Neural cell (in vitro differentiated cells): ENCODE results near the gene SLC16A8. TPM values are rescaled to one million over a fixed set of nuclear protein-coding genes. Genes with fewer than 3 reads are reported as not detected.

ENCODE experiments used
- H2AFZ ChIP-seq: fragments of 200-600, 300-800 bp; sonication (generic), shearing (Covaris generic); 2 replicates; pipeline ENCODE4 v1.6.0; 2014; ENCODE audit warnings: low read depth, mild to moderate bottlenecking, antibody characterized with exemption, low read length, moderate library complexity
- H3F3A ChIP-seq: fragments of 200-600 bp; shearing (Covaris generic); 2 replicates; pipeline ENCODE4 v1.6.1; 2016; ENCODE audit warnings: mild to moderate bottlenecking, moderate library complexity, mixed read lengths, antibody characterized with exemption, low read length; ENCODE audit not compliant: insufficient read depth, poor library complexity, severe bottlenecking
- H3K27ac ChIP-seq: fragments of 200-600, 300-800 bp; sonication (generic), shearing (Covaris generic); 2 replicates; pipeline ENCODE4 v1.5.1; 2014; ENCODE audit warnings: mild to moderate bottlenecking, low read length, moderate library complexity
- H3K27me3 ChIP-seq: fragments of 300-800, 200-600 bp; sonication (generic), shearing (Covaris generic); 2 replicates; pipeline ENCODE4 v1.6.0; 2014; ENCODE audit warnings: mild to moderate bottlenecking, low read depth, low read length, moderate library complexity; ENCODE audit not compliant: insufficient read depth
- H3K36me3 ChIP-seq: fragments of 300-800, 200-600 bp; sonication (generic), shearing (Covaris generic); 2 replicates; pipeline ENCODE4 v1.5.1; 2014; ENCODE audit warnings: mild to moderate bottlenecking, antibody characterized with exemption, low read length, moderate library complexity; ENCODE audit not compliant: insufficient read depth
- H3K4me2 ChIP-seq: fragments of 300-800, 200-600 bp; sonication (generic), shearing (Covaris generic); 2 replicates; pipeline ENCODE4 v1.6.0; 2014; ENCODE audit warnings: mild to moderate bottlenecking, low read length
- H3K4me3 ChIP-seq: fragments of 300-800, 200-600 bp; sonication (generic), shearing (Covaris generic); 2 replicates; pipeline ENCODE4 v1.5.1; 2014; ENCODE audit warnings: mild to moderate bottlenecking, low read length, moderate library complexity
- H3K79me2 ChIP-seq: fragments of 200-600 bp; shearing (Covaris generic); replicated peaks from 2 replicates; pipeline ENCODE4 v1.6.0; 2014; ENCODE audit warnings: mild to moderate bottlenecking, low read length, moderate library complexity; ENCODE audit not compliant: insufficient read depth
- H3K9ac ChIP-seq: fragments of 300-800, 200-600 bp; sonication (generic), shearing (Covaris generic); 2 replicates; pipeline ENCODE4 v1.6.1; 2016; ENCODE audit warnings: mild to moderate bottlenecking, low read length, mixed read lengths
- H3K9me2 ChIP-seq: fragments of 200-600 bp; shearing (Covaris generic); 2 replicates; pipeline ENCODE4 v1.6.1; 2016; ENCODE audit warnings: mild to moderate bottlenecking, low read length, mixed read lengths; ENCODE audit not compliant: insufficient read depth
- H3K9me3 ChIP-seq: fragments of 200-600, 300-800 bp; sonication (generic), shearing (Covaris generic); 2 replicates; pipeline ENCODE4 v1.6.1; 2016; ENCODE audit warnings: mild to moderate bottlenecking, mixed run types, low read length, moderate library complexity, mixed read lengths
- H4K20me1 ChIP-seq: fragments of 200-600 bp; shearing (Covaris generic); 2 replicates; pipeline ENCODE4 v1.6.1; 2016; ENCODE audit warnings: mild to moderate bottlenecking, mixed run types; ENCODE audit not compliant: insufficient read depth
- CTCF ChIP-seq: fragments of 450-650 bp; IDR thresholded peaks from 2 replicates; pipeline ENCODE4 v1.5.1; 2014; ENCODE audit warnings: antibody characterized with exemption, mild to moderate bottlenecking, moderate library complexity; ENCODE audit not compliant: poor library complexity, severe bottlenecking
- EP300 ChIP-seq: fragments of 450-650 bp; conservative IDR thresholded peaks from 2 replicates; pipeline ENCODE4 v1.6.1; 2014; ENCODE audit warnings: antibody characterized with exemption, mild to moderate bottlenecking, moderate library complexity; ENCODE audit not compliant: poor library complexity, severe bottlenecking
- EZH2 ChIP-seq: fragments of 200-600, 300-800 bp; shearing (Covaris generic), sonication (generic); IDR thresholded peaks from 2 replicates; pipeline ENCODE4 v1.6.1; 2014; ENCODE audit warnings: antibody characterized with exemption, low read length, borderline replicate concordance, mild to moderate bottlenecking; ENCODE audit not compliant: insufficient read depth, poor library complexity, severe bottlenecking
- MXI1 ChIP-seq: fragments of 450-650 bp; conservative IDR thresholded peaks from 2 replicates; pipeline ENCODE4 v1.6.1; 2014; ENCODE audit warnings: antibody characterized with exemption, mild to moderate bottlenecking; ENCODE audit not compliant: poor library complexity, severe bottlenecking
- POLR2AphosphoS5 ChIP-seq: IDR thresholded peaks from 2 replicates; pipeline ENCODE4 v1.6.1; 2012
- RAD21 ChIP-seq: fragments of 450-650 bp; conservative IDR thresholded peaks from 2 replicates; pipeline ENCODE4 v1.6.1; 2014; ENCODE audit warnings: antibody characterized with exemption, mild to moderate bottlenecking, moderate library complexity
- REST ChIP-seq: IDR thresholded peaks from 2 replicates; pipeline ENCODE4 v1.6.1; 2012; ENCODE audit warnings: borderline replicate concordance
- SMC3 ChIP-seq: fragments of 450-650 bp; conservative IDR thresholded peaks from 2 replicates; pipeline ENCODE4 v1.6.1; 2014; ENCODE audit warnings: antibody characterized with exemption, mild to moderate bottlenecking, moderate library complexity; ENCODE audit not compliant: poor library complexity
- TAF1 ChIP-seq: IDR thresholded peaks from 2 replicates; pipeline ENCODE4 v1.6.1; 2012; ENCODE audit warnings: low read depth
- polyA plus RNA-seq: library from polyadenylated mRNA; depleted of rRNA; stranded (reverse); fragments of >200 nt; gene quantifications from 2 replicates; pipeline ENCODE4 v1.2.3, GENCODE V29; 2014

The SLC16A8 gene
- polyA plus RNA-seq, 1 donor from 2014 or later, result not detected

- Histone ChIP-seq H3K9me2 (no peaks in the 10 kb centered on the region), H3K4me3 (no peak overlapping the region), H3K9me3 (no peaks in the 10 kb centered on the region), H3K27ac (no peak overlapping the region), H2AFZ (no peak overlapping the region), H3K36me3 (no peaks in the 10 kb centered on the region), H3K9ac (no peak overlapping the region), H3K79me2 (no peaks in the 10 kb centered on the region), H3K27me3 (peaks cover 2% of the 10 kb centered on the region), H4K20me1 (no peaks in the 10 kb centered on the region), H3F3A (no peaks in the 10 kb centered on the region), H3K4me2 (no peak overlapping the region)
- TF ChIP-seq EP300 (no peak), SMC3 (no peak), POLR2AphosphoS5 (no peak), MXI1 (no peak), CTCF (no peak), REST (no peak), EZH2 (no peak), RAD21 (no peak), TAF1 (no peak)
Measured at GRCh38 chr22:38086942-38087341, 3.0 kb upstream of the SLC16A8 start.

GRCh38 chr22:38086001-38086845, 2.2 kb upstream of the SLC16A8 start:
- H3K79me2 ChIP-seq, result no peaks in the 10 kb centered on the region
- no peak overlapping the region for H3K9ac ChIP-seq
- peaks cover 8% of the 10 kb centered on the region for H3K27me3 ChIP-seq

More at GRCh38 chr22:38086001-38086845, 2.2 kb upstream of the SLC16A8 start:
- Histone ChIP-seq H4K20me1 (no peaks in the 10 kb centered on the region), H3K27ac (no peak overlapping the region), H3K36me3 (no peaks in the 10 kb centered on the region), H3K9me2 (no peaks in the 10 kb centered on the region), H3K9me3 (no peaks in the 10 kb centered on the region), H3F3A (no peaks in the 10 kb centered on the region), H3K4me2 (no peak overlapping the region), H2AFZ (no peak overlapping the region), H3K4me3 (no peak overlapping the region)
- no peak for TF ChIP-seq EZH2
- no peak for TF ChIP-seq REST
- no peak for TF ChIP-seq TAF1
- no peak for TF ChIP-seq RAD21
- no peak for TF ChIP-seq CTCF
- no peak for TF ChIP-seq EP300
- TF ChIP-seq SMC3, result no peak
- no peak for TF ChIP-seq MXI1
- no peak for TF ChIP-seq POLR2AphosphoS5
